HEK293 (cell line): ENCODE results near the gene ZNF146.

Experiments
- BCL11A ChIP-seq: fragments of 450-650 bp; formaldehyde crosslinking; IDR thresholded peaks from 2 replicates; pipeline ENCODE4 v1.5.1; 2016; ENCODE audit warnings: low read depth, missing biosample characterization, missing genetic modification characterization
- WT1 ChIP-seq: fragments of 450-650 bp; formaldehyde crosslinking; IDR thresholded peaks from 2 replicates; pipeline ENCODE4 v1.5.1; 2016; ENCODE audit warnings: missing biosample characterization, missing genetic modification characterization
- ZBTB21 ChIP-seq: fragments of 450-650 bp; formaldehyde crosslinking; IDR thresholded peaks from 2 replicates; pipeline ENCODE4 v1.5.1; 2017; ENCODE audit warnings: missing biosample characterization, missing genetic modification characterization
- ZBTB8A ChIP-seq: fragments of 450-650 bp; formaldehyde crosslinking; IDR thresholded peaks from 2 replicates; pipeline ENCODE4 v1.5.1; 2016; ENCODE audit warnings: missing biosample characterization, missing genetic modification characterization
- ZNF112 ChIP-seq: fragments of 450-650 bp; formaldehyde crosslinking; IDR thresholded peaks from 2 replicates; pipeline ENCODE4 v1.5.0; 2017; ENCODE audit warnings: missing biosample characterization, missing genetic modification characterization
- ZNF132 ChIP-seq: fragments of 450-650 bp; formaldehyde crosslinking; IDR thresholded peaks from 2 replicates; pipeline ENCODE4 v1.5.1; 2017; ENCODE audit warnings: missing biosample characterization, missing genetic modification characterization, borderline replicate concordance
- ZNF138 ChIP-seq: fragments of 450-650 bp; formaldehyde crosslinking; IDR thresholded peaks from 2 replicates; pipeline ENCODE4 v1.5.1; 2016; ENCODE audit warnings: missing biosample characterization, missing genetic modification characterization, borderline replicate concordance
- ZNF16 ChIP-seq: fragments of 450-650 bp; formaldehyde crosslinking; IDR thresholded peaks from 2 replicates; pipeline ENCODE4 v1.5.1; 2016; ENCODE audit warnings: low read depth, missing biosample characterization, missing genetic modification characterization
- ZNF169 ChIP-seq: fragments of 450-650 bp; formaldehyde crosslinking; IDR thresholded peaks from 2 replicates; pipeline ENCODE4 v1.5.1; 2016; ENCODE audit warnings: missing biosample characterization, missing genetic modification characterization
- ZNF211 ChIP-seq: fragments of 450-650 bp; formaldehyde crosslinking; IDR thresholded peaks from 2 replicates; pipeline ENCODE4 v1.5.1; 2016; ENCODE audit warnings: low read depth, missing biosample characterization, missing genetic modification characterization
- ZNF214 ChIP-seq: fragments of 450-650 bp; formaldehyde crosslinking; IDR thresholded peaks from 2 replicates; pipeline ENCODE4 v1.5.1; 2017; ENCODE audit warnings: missing biosample characterization, mild to moderate bottlenecking, missing genetic modification characterization, borderline replicate concordance
- ZNF266 ChIP-seq: fragments of 450-650 bp; formaldehyde crosslinking; IDR thresholded peaks from 2 replicates; pipeline ENCODE4 v1.5.1; 2016; ENCODE audit warnings: missing biosample characterization, missing genetic modification characterization, low read depth
- ZNF335 ChIP-seq: fragments of 450-650 bp; formaldehyde crosslinking; conservative IDR thresholded peaks from 2 replicates; pipeline ENCODE4 v1.5.1; 2016; ENCODE audit warnings: missing biosample characterization, missing genetic modification characterization
- ZNF660 ChIP-seq: fragments of 450-650 bp; IDR thresholded peaks from 2 replicates; pipeline ENCODE4 v1.5.1; 2018; ENCODE audit warnings: missing biosample characterization, mild to moderate bottlenecking, missing genetic modification characterization
- ZNF791 ChIP-seq: fragments of 450-650 bp; formaldehyde crosslinking; IDR thresholded peaks from 2 replicates; pipeline ENCODE4 v1.5.1; 2016; ENCODE audit warnings: missing biosample characterization, missing genetic modification characterization
- ZNF792 ChIP-seq: fragments of 450-650 bp; formaldehyde crosslinking; IDR thresholded peaks from 2 replicates; pipeline ENCODE4 v1.5.1; 2016; ENCODE audit warnings: missing biosample characterization, missing genetic modification characterization
- ZSCAN23 ChIP-seq: fragments of 450-650 bp; formaldehyde crosslinking; IDR thresholded peaks from 2 replicates; pipeline ENCODE4 v1.5.1; 2016; ENCODE audit warnings: missing biosample characterization, missing genetic modification characterization
- ZXDB ChIP-seq: fragments of 450-650 bp; formaldehyde crosslinking; IDR thresholded peaks from 2 replicates; pipeline ENCODE4 v1.5.1; 2016; ENCODE audit warnings: missing biosample characterization, missing genetic modification characterization
- TF ChIP-seq, protein P1 (sequence below): fragments of 450-650 bp; formaldehyde crosslinking; IDR thresholded peaks from 2 replicates; pipeline ENCODE4 v1.5.1; 2016; ENCODE audit warnings: missing biosample characterization, missing genetic modification characterization
- TF ChIP-seq, protein P2 (sequence below): fragments of 450-650 bp; formaldehyde crosslinking; IDR thresholded peaks from 2 replicates; pipeline ENCODE4 v1.5.1; 2016; ENCODE audit warnings: missing biosample characterization, missing genetic modification characterization
- TF ChIP-seq, protein P3 (sequence below): fragments of 450-650 bp; formaldehyde crosslinking; IDR thresholded peaks from 2 replicates; pipeline ENCODE4 v1.5.1; 2016; ENCODE audit warnings: missing biosample characterization, missing genetic modification characterization, borderline replicate concordance
- TF ChIP-seq, protein P4 (sequence below): fragments of 450-650 bp; formaldehyde crosslinking; IDR thresholded peaks from 2 replicates; pipeline ENCODE4 v1.5.1; 2016; ENCODE audit warnings: missing biosample characterization, missing genetic modification characterization
- TF ChIP-seq, protein P5 (sequence below): fragments of 450-650 bp; formaldehyde crosslinking; optimal IDR thresholded peaks from 2 replicates; pipeline ENCODE3; 2016; ENCODE audit warnings: missing biosample characterization, mild to moderate bottlenecking, missing genetic modification characterization
- TF ChIP-seq, protein P6 (sequence below): fragments of 450-650 bp; formaldehyde crosslinking; IDR thresholded peaks from 2 replicates; pipeline ENCODE4 v1.5.1; 2017; ENCODE audit warnings: missing biosample characterization, mild to moderate bottlenecking, missing genetic modification characterization, moderate library complexity
- TF ChIP-seq, protein P7 (sequence below): fragments of 450-650 bp; formaldehyde crosslinking; conservative IDR thresholded peaks from 2 replicates; pipeline ENCODE4 v1.5.1; 2016; ENCODE audit warnings: low read depth, missing biosample characterization, missing genetic modification characterization

ZNF146 gene

DNA sequence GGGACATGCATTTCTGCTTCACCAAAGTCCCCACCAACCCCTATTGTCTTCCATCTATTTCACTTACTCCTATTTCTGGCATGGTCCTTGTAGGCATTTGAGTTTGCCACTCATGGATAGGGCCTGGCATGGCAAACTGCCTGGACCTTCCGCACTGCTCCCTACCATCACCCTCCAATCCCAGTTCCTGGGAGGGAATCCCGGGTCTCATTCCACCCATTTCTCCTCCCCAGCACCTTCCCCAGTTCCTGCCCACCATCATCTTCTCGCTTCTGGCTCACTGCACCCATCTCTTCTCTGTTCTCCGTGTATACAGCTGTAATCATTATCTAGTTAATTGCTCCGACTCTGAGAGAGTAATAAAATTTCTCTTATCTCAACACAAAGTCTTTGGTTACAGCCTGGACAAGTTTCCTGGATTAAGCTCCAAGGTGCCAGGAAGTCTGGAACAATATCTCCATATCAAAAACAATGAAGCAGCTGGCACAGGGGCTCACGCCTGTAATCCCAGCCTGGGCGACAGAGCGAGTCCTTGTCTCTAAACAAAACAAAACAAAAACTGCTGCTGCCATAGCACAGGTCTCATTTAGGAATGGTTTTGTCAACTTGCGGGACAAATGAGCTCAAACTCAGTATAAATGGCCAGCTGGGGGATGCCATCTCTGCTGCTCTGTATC is 45.7 kb upstream of the ZNF146 start (continued):
- TF ChIP-seq ZNF169 (tag by site-specific recombination) (no peak), ZNF791 (tag by site-specific recombination) (no peak; the same call in 1 of the 2 replicates), ZBTB21 (tag by site-specific recombination) (0 out of 2 replicates have a peak, but pooled peaks have one; percentile 24), ZXDB (tag by site-specific recombination) (peak; percentile 99), ZNF16 (tag by site-specific recombination) (no peak), BCL11A (tag by site-specific recombination) (peak; percentile 77; the same call in 1 of the 2 replicates), ZBTB8A (tag by site-specific recombination) (peak; percentile 35; the same call in 1 of the 2 replicates), WT1 (tag by site-specific recombination) (peak; percentile 56; the same call in 1 of the 2 replicates), ZNF792 (tag by site-specific recombination) (peak; percentile 98), ZNF266 (tag by site-specific recombination) (no peak), ZNF138 (tag by site-specific recombination) (no peak), ZNF132 (tag by site-specific recombination) (no peak), ZNF335 (tag by site-specific recombination) (no peak), ZNF112 (tag by site-specific recombination) (no peak), ZSCAN23 (tag by site-specific recombination) (peak; percentile 70; the same call in 1 of the 2 replicates), ZNF211 (tag by site-specific recombination) (no peak), ZNF660 (tag by site-specific recombination) (no peak), ZNF214 (no peak)
- TF ChIP-seq, protein P1, sequence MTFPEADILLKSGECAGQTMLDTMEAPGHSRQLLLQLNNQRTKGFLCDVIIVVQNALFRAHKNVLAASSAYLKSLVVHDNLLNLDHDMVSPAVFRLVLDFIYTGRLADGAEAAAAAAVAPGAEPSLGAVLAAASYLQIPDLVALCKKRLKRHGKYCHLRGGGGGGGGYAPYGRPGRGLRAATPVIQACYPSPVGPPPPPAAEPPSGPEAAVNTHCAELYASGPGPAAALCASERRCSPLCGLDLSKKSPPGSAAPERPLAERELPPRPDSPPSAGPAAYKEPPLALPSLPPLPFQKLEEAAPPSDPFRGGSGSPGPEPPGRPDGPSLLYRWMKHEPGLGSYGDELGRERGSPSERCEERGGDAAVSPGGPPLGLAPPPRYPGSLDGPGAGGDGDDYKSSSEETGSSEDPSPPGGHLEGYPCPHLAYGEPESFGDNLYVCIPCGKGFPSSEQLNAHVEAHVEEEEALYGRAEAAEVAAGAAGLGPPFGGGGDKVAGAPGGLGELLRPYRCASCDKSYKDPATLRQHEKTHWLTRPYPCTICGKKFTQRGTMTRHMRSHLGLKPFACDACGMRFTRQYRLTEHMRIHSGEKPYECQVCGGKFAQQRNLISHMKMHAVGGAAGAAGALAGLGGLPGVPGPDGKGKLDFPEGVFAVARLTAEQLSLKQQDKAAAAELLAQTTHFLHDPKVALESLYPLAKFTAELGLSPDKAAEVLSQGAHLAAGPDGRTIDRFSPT (tag by site-specific recombination) = peak; percentile 98
- TF ChIP-seq, protein P2, sequence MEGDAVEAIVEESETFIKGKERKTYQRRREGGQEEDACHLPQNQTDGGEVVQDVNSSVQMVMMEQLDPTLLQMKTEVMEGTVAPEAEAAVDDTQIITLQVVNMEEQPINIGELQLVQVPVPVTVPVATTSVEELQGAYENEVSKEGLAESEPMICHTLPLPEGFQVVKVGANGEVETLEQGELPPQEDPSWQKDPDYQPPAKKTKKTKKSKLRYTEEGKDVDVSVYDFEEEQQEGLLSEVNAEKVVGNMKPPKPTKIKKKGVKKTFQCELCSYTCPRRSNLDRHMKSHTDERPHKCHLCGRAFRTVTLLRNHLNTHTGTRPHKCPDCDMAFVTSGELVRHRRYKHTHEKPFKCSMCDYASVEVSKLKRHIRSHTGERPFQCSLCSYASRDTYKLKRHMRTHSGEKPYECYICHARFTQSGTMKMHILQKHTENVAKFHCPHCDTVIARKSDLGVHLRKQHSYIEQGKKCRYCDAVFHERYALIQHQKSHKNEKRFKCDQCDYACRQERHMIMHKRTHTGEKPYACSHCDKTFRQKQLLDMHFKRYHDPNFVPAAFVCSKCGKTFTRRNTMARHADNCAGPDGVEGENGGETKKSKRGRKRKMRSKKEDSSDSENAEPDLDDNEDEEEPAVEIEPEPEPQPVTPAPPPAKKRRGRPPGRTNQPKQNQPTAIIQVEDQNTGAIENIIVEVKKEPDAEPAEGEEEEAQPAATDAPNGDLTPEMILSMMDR (tag by site-specific recombination) = no peak
- TF ChIP-seq, protein P3, sequence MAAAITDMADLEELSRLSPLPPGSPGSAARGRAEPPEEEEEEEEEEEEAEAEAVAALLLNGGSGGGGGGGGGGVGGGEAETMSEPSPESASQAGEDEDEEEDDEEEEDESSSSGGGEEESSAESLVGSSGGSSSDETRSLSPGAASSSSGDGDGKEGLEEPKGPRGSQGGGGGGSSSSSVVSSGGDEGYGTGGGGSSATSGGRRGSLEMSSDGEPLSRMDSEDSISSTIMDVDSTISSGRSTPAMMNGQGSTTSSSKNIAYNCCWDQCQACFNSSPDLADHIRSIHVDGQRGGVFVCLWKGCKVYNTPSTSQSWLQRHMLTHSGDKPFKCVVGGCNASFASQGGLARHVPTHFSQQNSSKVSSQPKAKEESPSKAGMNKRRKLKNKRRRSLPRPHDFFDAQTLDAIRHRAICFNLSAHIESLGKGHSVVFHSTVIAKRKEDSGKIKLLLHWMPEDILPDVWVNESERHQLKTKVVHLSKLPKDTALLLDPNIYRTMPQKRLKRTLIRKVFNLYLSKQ = no peak
- TF ChIP-seq, protein P4, sequence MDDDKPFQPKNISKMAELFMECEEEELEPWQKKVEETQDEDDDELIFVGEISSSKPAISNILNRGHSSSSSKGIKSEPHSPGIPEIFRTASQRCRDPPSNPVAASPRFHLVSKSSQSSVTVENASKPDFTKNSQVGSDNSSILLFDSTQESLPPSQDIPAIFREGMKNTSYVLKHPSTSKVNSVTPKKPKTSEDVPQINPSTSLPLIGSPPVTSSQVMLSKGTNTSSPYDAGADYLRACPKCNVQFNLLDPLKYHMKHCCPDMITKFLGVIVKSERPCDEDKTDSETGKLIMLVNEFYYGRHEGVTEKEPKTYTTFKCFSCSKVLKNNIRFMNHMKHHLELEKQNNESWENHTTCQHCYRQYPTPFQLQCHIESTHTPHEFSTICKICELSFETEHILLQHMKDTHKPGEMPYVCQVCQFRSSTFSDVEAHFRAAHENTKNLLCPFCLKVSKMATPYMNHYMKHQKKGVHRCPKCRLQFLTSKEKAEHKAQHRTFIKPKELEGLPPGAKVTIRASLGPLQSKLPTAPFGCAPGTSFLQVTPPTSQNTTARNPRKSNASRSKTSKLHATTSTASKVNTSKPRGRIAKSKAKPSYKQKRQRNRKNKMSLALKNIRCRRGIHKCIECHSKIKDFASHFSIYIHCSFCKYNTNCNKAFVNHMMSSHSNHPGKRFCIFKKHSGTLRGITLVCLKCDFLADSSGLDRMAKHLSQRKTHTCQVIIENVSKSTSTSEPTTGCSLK (tag by site-specific recombination) = no peak
- TF ChIP-seq, protein P5, sequence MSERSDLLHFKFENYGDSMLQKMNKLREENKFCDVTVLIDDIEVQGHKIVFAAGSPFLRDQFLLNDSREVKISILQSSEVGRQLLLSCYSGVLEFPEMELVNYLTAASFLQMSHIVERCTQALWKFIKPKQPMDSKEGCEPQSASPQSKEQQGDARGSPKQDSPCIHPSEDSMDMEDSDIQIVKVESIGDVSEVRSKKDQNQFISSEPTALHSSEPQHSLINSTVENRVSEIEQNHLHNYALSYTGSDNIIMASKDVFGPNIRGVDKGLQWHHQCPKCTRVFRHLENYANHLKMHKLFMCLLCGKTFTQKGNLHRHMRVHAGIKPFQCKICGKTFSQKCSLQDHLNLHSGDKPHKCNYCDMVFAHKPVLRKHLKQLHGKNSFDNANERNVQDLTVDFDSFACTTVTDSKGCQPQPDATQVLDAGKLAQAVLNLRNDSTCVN = no peak
- TF ChIP-seq, protein P6, sequence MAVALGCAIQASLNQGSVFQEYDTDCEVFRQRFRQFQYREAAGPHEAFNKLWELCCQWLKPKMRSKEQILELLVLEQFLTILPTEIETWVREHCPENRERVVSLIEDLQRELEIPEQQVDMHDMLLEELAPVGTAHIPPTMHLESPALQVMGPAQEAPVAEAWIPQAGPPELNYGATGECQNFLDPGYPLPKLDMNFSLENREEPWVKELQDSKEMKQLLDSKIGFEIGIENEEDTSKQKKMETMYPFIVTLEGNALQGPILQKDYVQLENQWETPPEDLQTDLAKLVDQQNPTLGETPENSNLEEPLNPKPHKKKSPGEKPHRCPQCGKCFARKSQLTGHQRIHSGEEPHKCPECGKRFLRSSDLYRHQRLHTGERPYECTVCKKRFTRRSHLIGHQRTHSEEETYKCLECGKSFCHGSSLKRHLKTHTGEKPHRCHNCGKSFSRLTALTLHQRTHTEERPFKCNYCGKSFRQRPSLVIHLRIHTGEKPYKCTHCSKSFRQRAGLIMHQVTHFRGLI (tag by site-specific recombination) = no peak; the same call in 1 of the 2 replicates
- TF ChIP-seq, protein P7, sequence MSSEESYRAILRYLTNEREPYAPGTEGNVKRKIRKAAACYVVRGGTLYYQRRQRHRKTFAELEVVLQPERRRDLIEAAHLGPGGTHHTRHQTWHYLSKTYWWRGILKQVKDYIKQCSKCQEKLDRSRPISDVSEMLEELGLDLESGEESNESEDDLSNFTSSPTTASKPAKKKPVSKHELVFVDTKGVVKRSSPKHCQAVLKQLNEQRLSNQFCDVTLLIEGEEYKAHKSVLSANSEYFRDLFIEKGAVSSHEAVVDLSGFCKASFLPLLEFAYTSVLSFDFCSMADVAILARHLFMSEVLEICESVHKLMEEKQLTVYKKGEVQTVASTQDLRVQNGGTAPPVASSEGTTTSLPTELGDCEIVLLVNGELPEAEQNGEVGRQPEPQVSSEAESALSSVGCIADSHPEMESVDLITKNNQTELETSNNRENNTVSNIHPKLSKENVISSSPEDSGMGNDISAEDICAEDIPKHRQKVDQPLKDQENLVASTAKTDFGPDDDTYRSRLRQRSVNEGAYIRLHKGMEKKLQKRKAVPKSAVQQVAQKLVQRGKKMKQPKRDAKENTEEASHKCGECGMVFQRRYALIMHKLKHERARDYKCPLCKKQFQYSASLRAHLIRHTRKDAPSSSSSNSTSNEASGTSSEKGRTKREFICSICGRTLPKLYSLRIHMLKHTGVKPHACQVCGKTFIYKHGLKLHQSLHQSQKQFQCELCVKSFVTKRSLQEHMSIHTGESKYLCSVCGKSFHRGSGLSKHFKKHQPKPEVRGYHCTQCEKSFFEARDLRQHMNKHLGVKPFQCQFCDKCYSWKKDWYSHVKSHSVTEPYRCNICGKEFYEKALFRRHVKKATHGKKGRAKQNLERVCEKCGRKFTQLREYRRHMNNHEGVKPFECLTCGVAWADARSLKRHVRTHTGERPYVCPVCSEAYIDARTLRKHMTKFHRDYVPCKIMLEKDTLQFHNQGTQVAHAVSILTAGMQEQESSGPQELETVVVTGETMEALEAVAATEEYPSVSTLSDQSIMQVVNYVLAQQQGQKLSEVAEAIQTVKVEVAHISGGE = peak; percentile 37; the same call in 1 of the 2 replicates
